H1 (cell line): ENCODE results near the gene CNTN5. TPM values are rescaled to one million over a fixed set of nuclear protein-coding genes. Genes with fewer than 3 reads are reported as not detected.

ENCODE experiments used
- CHD1 ChIP-seq: IDR thresholded peaks from 2 replicates; pipeline ENCODE4 v1.6.1; 2012; ENCODE audit warnings: low read depth, low read length, improper control_type of control experiment
- RAD21 ChIP-seq, 2 experiments: IDR thresholded peaks in 1 of 2; conservative IDR thresholded peaks in 1 of 2; 2 replicates each; pipeline ENCODE4 v1.6.1; 2011; ENCODE audit warnings: low read depth in 2 of 2, low read length in 2 of 2, improper control_type of control experiment in 1 of 2, inconsistent platforms in 1 of 2, mild to moderate bottlenecking in 1 of 2, moderate library complexity in 1 of 2
- polyA plus RNA-seq, 7 experiments: library from polyadenylated mRNA; depleted of rRNA in 3 of 7; stranded (reverse) in 5 of 7; unstranded in 2 of 7; fragments of >200 nt in 5 of 7; fragments of 200-250 nt in 2 of 7; gene quantifications; 1 replicate in 5 of 7; 2 replicates in 1 of 7; 4 replicates in 1 of 7; pipeline versions ENCODE4 v1.2.1 to v1.2.3, GENCODE V29; 2011 to 2013; ENCODE audit warnings: missing spikeins in 2 of 7, mixed read lengths in 2 of 7
- total RNA-seq: library from RNA; stranded (reverse); fragmentation: NEBNext Ultra II Directional; extraction: Animal tissue kit (Norgen Biotek cat#: 25700); gene quantifications from 2 replicates; pipeline ENCODE4 v1.2.1, GENCODE V29; 2021
- TF ChIP-seq, protein P1 (sequence below): IDR thresholded peaks from 2 replicates; pipeline ENCODE4 v1.6.1; 2012; ENCODE audit warnings: inconsistent platforms

The CNTN5 gene
- total and polyA plus RNA-seq, 2 of the 8 experiments (the other 6 are each of a cell fraction or from before 2014, with no cell fraction given) = not detected

DNA sequence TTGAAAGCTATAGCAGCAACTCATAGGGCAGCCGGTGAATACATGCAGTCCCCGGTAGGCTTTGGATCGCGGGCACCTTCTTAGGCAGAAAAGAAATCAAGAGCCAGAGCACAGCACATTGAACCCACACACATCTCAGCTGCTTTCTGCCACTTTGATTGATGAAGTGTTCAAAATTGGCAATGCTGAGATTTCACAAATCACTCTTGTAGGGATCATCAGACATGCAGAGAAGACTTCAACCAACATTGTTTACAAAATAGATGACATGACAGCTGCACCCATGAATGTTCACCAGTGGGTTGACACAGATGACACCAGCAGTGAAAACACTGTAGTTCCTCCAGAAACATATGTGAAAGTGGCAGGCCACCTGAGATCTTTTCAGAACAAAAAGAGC lies 1316.1 kb downstream of the CNTN5 start (continued):
- TF ChIP-seq RAD21 (IDR thresholded peaks at IDR 0.05 in 1 of 2, conservative IDR thresholded peaks at IDR 0.05 in 1 of 2; ENCODE audit: low read depth in 2 of 2, low read length in 2 of 2) (no peak), CHD1 (no peak)
- TF ChIP-seq, protein P1, sequence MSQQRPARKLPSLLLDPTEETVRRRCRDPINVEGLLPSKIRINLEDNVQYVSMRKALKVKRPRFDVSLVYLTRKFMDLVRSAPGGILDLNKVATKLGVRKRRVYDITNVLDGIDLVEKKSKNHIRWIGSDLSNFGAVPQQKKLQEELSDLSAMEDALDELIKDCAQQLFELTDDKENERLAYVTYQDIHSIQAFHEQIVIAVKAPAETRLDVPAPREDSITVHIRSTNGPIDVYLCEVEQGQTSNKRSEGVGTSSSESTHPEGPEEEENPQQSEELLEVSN = no peak
